ENCODE data around the gene LGR6.

DNA sequence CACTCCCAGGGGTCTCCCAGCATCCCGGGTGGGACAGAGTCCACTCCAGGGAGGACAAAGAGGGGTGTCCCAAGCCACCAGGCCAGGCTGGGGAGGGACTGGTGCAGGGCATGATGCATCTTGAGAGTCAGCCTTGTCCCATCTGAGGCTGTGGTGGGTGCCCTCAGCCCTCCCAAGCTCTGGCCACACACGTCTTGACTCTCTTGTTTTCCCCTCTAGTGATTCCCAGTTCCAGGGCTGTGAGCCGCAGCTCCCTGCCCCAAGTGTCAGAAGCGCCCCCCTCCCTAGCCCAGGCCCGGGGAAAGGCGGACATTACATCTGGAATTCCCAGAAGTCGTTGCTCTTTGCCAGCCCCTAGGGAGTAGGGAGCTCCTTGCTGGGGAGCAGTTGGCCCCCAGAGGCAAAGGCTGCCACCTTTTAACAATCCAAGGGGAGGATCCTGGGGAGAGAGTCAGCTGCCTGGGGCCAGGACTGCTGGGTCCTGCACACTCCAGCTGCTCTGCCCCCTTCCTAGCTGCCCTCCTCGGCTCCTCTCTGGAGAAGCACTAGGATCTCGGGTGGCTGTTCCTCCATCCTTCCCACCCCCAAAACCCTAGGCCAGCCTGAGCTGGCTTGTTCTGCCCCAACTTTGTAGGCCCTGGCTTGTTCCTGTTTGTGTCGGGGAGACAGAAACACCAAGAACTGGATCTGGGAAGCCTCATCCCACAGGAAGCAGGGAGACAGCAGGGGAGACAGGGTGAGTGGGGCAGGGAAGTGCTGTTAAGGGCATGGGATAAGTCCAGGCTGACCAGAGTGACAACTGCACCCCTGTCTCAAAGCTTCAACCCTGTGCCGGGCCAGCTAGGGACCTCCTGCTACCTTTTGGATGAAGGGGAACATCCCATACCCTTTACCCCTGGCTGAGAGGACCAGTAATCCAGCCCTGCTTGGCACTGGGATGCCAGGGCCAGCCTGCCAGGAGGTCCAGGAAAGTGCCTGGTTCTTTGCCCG, 30.0 kb upstream of the LGR6 start:
- TF ChIP-seq, protein P1, sequence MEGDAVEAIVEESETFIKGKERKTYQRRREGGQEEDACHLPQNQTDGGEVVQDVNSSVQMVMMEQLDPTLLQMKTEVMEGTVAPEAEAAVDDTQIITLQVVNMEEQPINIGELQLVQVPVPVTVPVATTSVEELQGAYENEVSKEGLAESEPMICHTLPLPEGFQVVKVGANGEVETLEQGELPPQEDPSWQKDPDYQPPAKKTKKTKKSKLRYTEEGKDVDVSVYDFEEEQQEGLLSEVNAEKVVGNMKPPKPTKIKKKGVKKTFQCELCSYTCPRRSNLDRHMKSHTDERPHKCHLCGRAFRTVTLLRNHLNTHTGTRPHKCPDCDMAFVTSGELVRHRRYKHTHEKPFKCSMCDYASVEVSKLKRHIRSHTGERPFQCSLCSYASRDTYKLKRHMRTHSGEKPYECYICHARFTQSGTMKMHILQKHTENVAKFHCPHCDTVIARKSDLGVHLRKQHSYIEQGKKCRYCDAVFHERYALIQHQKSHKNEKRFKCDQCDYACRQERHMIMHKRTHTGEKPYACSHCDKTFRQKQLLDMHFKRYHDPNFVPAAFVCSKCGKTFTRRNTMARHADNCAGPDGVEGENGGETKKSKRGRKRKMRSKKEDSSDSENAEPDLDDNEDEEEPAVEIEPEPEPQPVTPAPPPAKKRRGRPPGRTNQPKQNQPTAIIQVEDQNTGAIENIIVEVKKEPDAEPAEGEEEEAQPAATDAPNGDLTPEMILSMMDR (IDR thresholded peaks at IDR 0.05), result no peak
- TF ChIP-seq POLR2AphosphoS5 (IDR thresholded peaks at IDR 0.05) (no peak), POLR2A (IDR thresholded peaks at IDR 0.05) (no peak)

All from breast epithelium (tissue), 3 donors.